HEK293 (cell line): Measurements from ENCODE around the gene CR2.
A peak's percentile ranks its signal among the peaks of the same experiment; 100 is the strongest.

Experiments
- GLI4 ChIP-seq: fragments of 450-650 bp; formaldehyde crosslinking; IDR thresholded peaks from 2 replicates; pipeline ENCODE4 v1.5.1; 2016; ENCODE audit warnings: missing biosample characterization, missing genetic modification characterization
- IKZF3 ChIP-seq: fragments of 450-650 bp; IDR thresholded peaks from 2 replicates; pipeline ENCODE4 v1.5.0; 2018; ENCODE audit warnings: missing biosample characterization, mild to moderate bottlenecking, missing genetic modification characterization, moderate library complexity
- KLF10 ChIP-seq: fragments of 450-650 bp; IDR thresholded peaks from 2 replicates; pipeline ENCODE4 v1.5.1; 2018; ENCODE audit warnings: missing biosample characterization, mild to moderate bottlenecking, missing genetic modification characterization
- KLF16 ChIP-seq: fragments of 450-650 bp; formaldehyde crosslinking; IDR thresholded peaks from 2 replicates; pipeline ENCODE4 v1.5.1; 2017; ENCODE audit warnings: missing biosample characterization, missing genetic modification characterization
- KLF7 ChIP-seq: fragments of 450-650 bp; formaldehyde crosslinking; IDR thresholded peaks from 2 replicates; pipeline ENCODE4 v1.5.1; 2016; ENCODE audit warnings: missing biosample characterization, missing genetic modification characterization, borderline replicate concordance
- MEIS1 ChIP-seq: sonication (generic); formaldehyde crosslinking; IDR thresholded peaks from 2 replicates; pipeline ENCODE4 v1.8.1; 2022; ENCODE audit warnings: missing genetic modification reagents, mild to moderate bottlenecking, borderline replicate concordance
- SETDB1 ChIP-seq: IDR thresholded peaks from one replicate; pipeline ENCODE4 v1.6.1; 2017; ENCODE audit warnings: mild to moderate bottlenecking, low read length, moderate library complexity, mixed read lengths; ENCODE audit not compliant: insufficient read length
- YY1 ChIP-seq: fragments of 450-650 bp; formaldehyde crosslinking; IDR thresholded peaks from 2 replicates; pipeline ENCODE4 v1.5.1; 2018; ENCODE audit warnings: missing biosample characterization, missing genetic modification characterization
- ZBTB7A ChIP-seq: fragments of 450-650 bp; formaldehyde crosslinking; IDR thresholded peaks from 2 replicates; pipeline ENCODE4 v1.5.1; 2016; ENCODE audit warnings: low read depth, missing biosample characterization, missing genetic modification characterization
- ZFP37 ChIP-seq: fragments of 450-650 bp; formaldehyde crosslinking; IDR thresholded peaks from 2 replicates; pipeline ENCODE4 v1.5.1; 2016; ENCODE audit warnings: missing biosample characterization, missing genetic modification characterization
- ZFP41 ChIP-seq: fragments of 450-650 bp; formaldehyde crosslinking; IDR thresholded peaks from 2 replicates; pipeline ENCODE4 v1.5.1; 2016; ENCODE audit warnings: missing biosample characterization, missing genetic modification characterization, borderline replicate concordance
- ZNF133 ChIP-seq: fragments of 450-650 bp; formaldehyde crosslinking; IDR thresholded peaks from 2 replicates; pipeline ENCODE4 v1.5.1; 2016; ENCODE audit warnings: missing biosample characterization, missing genetic modification characterization
- ZNF140 ChIP-seq: fragments of 450-650 bp; formaldehyde crosslinking; IDR thresholded peaks from 2 replicates; pipeline ENCODE4 v1.5.1; 2016; ENCODE audit warnings: missing biosample characterization, missing genetic modification characterization
- ZNF169 ChIP-seq: fragments of 450-650 bp; formaldehyde crosslinking; IDR thresholded peaks from 2 replicates; pipeline ENCODE4 v1.5.1; 2016; ENCODE audit warnings: missing biosample characterization, missing genetic modification characterization
- ZNF221 ChIP-seq: fragments of 450-650 bp; formaldehyde crosslinking; IDR thresholded peaks from 2 replicates; pipeline ENCODE4 v1.5.1; 2017; ENCODE audit warnings: missing biosample characterization, missing genetic modification characterization, borderline replicate concordance
- ZNF324 ChIP-seq: fragments of 450-650 bp; formaldehyde crosslinking; IDR thresholded peaks from 2 replicates; pipeline ENCODE4 v1.5.1; 2016; ENCODE audit warnings: missing biosample characterization, missing genetic modification characterization
- ZNF335 ChIP-seq: fragments of 450-650 bp; formaldehyde crosslinking; conservative IDR thresholded peaks from 2 replicates; pipeline ENCODE4 v1.5.1; 2016; ENCODE audit warnings: missing biosample characterization, missing genetic modification characterization
- ZNF37A ChIP-seq: fragments of 450-650 bp; IDR thresholded peaks from 2 replicates; pipeline ENCODE4 v1.5.1; 2018; ENCODE audit warnings: missing biosample characterization, missing genetic modification characterization
- ZNF548 ChIP-seq: fragments of 450-650 bp; formaldehyde crosslinking; IDR thresholded peaks from 2 replicates; pipeline ENCODE4 v1.5.1; 2016; ENCODE audit warnings: missing biosample characterization, missing genetic modification characterization
- ZNF768 ChIP-seq: fragments of 450-650 bp; formaldehyde crosslinking; IDR thresholded peaks from 2 replicates; pipeline ENCODE4 v1.5.1; 2018; ENCODE audit warnings: missing biosample characterization, mild to moderate bottlenecking, missing genetic modification characterization
- ZNF792 ChIP-seq: fragments of 450-650 bp; formaldehyde crosslinking; IDR thresholded peaks from 2 replicates; pipeline ENCODE4 v1.5.1; 2016; ENCODE audit warnings: missing biosample characterization, missing genetic modification characterization
- ZNF837 ChIP-seq: fragments of 450-650 bp; formaldehyde crosslinking; IDR thresholded peaks from 2 replicates; pipeline ENCODE4 v1.5.1; 2016; ENCODE audit warnings: missing biosample characterization, missing genetic modification characterization
- ZNF843 ChIP-seq: fragments of 450-650 bp; formaldehyde crosslinking; IDR thresholded peaks from 2 replicates; pipeline ENCODE4 v1.5.1; 2016; ENCODE audit warnings: missing biosample characterization, missing genetic modification characterization
- ZSCAN30 ChIP-seq: fragments of 450-650 bp; IDR thresholded peaks from 2 replicates; pipeline ENCODE4 v1.5.1; 2018; ENCODE audit warnings: missing biosample characterization, mild to moderate bottlenecking, missing genetic modification characterization, moderate library complexity
- TF ChIP-seq, protein P1 (sequence below): fragments of 450-650 bp; formaldehyde crosslinking; IDR thresholded peaks from 2 replicates; pipeline ENCODE4 v1.5.1; 2016; ENCODE audit warnings: missing biosample characterization, missing genetic modification characterization
- TF ChIP-seq, protein P2 (sequence below): fragments of 450-650 bp; formaldehyde crosslinking; IDR thresholded peaks from 2 replicates; pipeline ENCODE4 v1.5.1; 2016; ENCODE audit warnings: missing biosample characterization, missing genetic modification characterization
- TF ChIP-seq, protein P3 (sequence below): IDR thresholded peaks from 2 replicates; pipeline ENCODE4 v1.6.1; 2011; ENCODE audit warnings: mild to moderate bottlenecking, low read depth, low read length, borderline replicate concordance
- TF ChIP-seq, protein P4 (sequence below): fragments of 450-650 bp; formaldehyde crosslinking; IDR thresholded peaks from 2 replicates; pipeline ENCODE4 v1.5.1; 2016; ENCODE audit warnings: missing biosample characterization, missing genetic modification characterization
- TF ChIP-seq, protein P5 (sequence below): fragments of 450-650 bp; formaldehyde crosslinking; IDR thresholded peaks from 2 replicates; pipeline ENCODE4 v1.5.1; 2016; ENCODE audit warnings: missing biosample characterization, missing genetic modification characterization
- TF ChIP-seq, protein P6 (sequence below): fragments of 450-650 bp; formaldehyde crosslinking; IDR thresholded peaks from 2 replicates; pipeline ENCODE4 v1.5.1; 2017; ENCODE audit warnings: missing biosample characterization, missing genetic modification characterization

Gene CR2

DNA sequence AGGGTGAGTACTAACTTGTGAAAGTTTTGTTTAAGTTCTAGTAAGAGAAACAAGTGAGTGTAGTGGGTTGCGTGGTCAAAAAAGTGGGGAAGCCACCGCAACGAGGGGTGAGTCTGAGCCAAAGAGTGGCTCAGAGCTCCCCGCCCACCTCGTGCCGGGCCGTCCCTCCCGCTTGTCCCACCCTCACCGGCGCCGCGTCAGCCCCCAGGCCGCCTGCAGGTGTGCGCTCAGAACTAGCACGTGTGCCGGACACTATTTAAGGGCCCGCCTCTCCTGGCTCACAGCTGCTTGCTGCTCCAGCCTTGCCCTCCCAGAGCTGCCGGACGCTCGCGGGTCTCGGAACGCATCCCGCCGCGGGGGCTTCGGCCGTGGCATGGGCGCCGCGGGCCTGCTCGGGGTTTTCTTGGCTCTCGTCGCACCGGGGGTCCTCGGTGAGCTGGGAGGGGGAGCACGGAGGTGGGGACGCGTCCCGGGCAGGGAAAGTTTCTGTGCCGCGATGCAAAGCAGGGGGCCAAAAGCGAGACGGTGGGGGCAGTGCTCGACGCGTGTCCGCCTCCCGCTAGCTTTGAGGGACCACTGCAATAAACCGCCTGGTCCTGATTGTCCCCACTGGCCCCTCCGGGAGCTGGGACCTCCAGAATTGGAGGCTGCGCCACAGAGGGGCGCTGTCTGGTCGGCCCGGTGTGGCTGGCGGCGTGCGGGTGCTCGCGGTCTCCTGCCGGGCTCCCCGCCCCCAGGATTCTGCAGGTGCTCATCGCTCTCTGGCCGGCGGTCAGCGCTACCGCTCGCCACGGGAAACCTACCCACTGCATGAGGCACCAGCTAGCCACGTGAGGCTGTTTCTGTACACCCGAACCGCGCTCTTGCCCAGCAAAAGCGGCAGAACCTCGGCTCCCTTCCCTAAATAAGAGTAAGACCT is at the start of gene CR2 (continued):
- TF ChIP-seq ZNF548 (no peak), YY1 (tag by site-specific recombination) (no peak), ZNF140 (tag by site-specific recombination) (no peak), ZSCAN30 (peak; percentile 86), ZNF37A (tag by site-specific recombination) (no peak), ZNF768 (no peak), ZBTB7A (tag by site-specific recombination) (no peak; the same call in 1 of the 2 replicates), GLI4 (tag by site-specific recombination) (no peak), ZNF843 (tag by site-specific recombination) (0 out of 2 replicates have a peak, but pooled peaks have one; percentile 28), ZNF335 (tag by site-specific recombination) (peak; percentile 97), KLF7 (tag by site-specific recombination) (no peak), ZFP37 (tag by site-specific recombination) (no peak; the same call in none of the 2 replicates), ZNF133 (tag by site-specific recombination) (no peak), ZFP41 (no peak), ZNF324 (tag by site-specific recombination) (peak; percentile 58; the same call in 1 of the 2 replicates), SETDB1 (no peak), ZNF792 (tag by site-specific recombination) (no peak), KLF10 (tag by site-specific recombination) (no peak), KLF16 (0 out of 2 replicates have a peak, but pooled peaks have one; percentile 29), ZNF221 (no peak), ZNF169 (tag by site-specific recombination) (no peak), MEIS1 (CRISPR knock-in tag) (no peak), IKZF3 (no peak), ZNF837 (tag by site-specific recombination) (no peak)
- TF ChIP-seq, protein P1, sequence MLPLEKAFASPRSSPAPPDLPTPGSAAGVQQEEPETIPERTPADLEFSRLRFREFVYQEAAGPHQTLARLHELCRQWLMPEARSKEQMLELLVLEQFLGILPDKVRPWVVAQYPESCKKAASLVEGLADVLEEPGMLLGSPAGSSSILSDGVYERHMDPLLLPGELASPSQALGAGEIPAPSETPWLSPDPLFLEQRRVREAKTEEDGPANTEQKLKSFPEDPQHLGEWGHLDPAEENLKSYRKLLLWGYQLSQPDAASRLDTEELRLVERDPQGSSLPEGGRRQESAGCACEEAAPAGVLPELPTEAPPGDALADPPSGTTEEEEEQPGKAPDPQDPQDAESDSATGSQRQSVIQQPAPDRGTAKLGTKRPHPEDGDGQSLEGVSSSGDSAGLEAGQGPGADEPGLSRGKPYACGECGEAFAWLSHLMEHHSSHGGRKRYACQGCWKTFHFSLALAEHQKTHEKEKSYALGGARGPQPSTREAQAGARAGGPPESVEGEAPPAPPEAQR (tag by site-specific recombination) = no peak
- TF ChIP-seq, protein P2, sequence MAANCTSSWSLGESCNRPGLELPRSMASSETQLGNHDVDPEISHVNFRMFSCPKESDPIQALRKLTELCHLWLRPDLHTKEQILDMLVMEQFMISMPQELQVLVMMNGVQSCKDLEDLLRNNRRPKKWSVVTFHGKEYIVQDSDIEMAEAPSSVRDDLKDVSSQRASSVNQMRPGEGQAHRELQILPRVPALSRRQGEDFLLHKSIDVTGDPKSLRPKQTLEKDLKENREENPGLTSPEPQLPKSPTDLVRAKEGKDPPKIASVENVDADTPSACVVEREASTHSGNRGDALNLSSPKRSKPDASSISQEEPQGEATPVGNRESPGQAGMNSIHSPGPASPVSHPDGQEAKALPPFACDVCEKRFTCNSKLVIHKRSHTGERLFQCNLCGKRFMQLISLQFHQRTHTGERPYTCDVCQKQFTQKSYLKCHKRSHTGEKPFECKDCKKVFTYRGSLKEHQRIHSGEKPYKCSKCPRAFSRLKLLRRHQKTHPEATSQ (tag by site-specific recombination) = no peak
- TF ChIP-seq, protein P3, sequence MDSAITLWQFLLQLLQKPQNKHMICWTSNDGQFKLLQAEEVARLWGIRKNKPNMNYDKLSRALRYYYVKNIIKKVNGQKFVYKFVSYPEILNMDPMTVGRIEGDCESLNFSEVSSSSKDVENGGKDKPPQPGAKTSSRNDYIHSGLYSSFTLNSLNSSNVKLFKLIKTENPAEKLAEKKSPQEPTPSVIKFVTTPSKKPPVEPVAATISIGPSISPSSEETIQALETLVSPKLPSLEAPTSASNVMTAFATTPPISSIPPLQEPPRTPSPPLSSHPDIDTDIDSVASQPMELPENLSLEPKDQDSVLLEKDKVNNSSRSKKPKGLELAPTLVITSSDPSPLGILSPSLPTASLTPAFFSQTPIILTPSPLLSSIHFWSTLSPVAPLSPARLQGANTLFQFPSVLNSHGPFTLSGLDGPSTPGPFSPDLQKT = no peak
- TF ChIP-seq, protein P4, sequence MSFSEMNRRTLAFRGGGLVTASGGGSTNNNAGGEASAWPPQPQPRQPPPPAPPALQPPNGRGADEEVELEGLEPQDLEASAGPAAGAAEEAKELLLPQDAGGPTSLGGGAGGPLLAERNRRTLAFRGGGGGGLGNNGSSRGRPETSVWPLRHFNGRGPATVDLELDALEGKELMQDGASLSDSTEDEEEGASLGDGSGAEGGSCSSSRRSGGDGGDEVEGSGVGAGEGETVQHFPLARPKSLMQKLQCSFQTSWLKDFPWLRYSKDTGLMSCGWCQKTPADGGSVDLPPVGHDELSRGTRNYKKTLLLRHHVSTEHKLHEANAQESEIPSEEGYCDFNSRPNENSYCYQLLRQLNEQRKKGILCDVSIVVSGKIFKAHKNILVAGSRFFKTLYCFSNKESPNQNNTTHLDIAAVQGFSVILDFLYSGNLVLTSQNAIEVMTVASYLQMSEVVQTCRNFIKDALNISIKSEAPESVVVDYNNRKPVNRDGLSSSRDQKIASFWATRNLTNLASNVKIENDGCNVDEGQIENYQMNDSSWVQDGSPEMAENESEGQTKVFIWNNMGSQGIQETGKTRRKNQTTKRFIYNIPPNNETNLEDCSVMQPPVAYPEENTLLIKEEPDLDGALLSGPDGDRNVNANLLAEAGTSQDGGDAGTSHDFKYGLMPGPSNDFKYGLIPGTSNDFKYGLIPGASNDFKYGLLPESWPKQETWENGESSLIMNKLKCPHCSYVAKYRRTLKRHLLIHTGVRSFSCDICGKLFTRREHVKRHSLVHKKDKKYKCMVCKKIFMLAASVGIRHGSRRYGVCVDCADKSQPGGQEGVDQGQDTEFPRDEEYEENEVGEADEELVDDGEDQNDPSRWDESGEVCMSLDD = peak; percentile 33; the same call in 1 of the 2 replicates
- TF ChIP-seq, protein P5, sequence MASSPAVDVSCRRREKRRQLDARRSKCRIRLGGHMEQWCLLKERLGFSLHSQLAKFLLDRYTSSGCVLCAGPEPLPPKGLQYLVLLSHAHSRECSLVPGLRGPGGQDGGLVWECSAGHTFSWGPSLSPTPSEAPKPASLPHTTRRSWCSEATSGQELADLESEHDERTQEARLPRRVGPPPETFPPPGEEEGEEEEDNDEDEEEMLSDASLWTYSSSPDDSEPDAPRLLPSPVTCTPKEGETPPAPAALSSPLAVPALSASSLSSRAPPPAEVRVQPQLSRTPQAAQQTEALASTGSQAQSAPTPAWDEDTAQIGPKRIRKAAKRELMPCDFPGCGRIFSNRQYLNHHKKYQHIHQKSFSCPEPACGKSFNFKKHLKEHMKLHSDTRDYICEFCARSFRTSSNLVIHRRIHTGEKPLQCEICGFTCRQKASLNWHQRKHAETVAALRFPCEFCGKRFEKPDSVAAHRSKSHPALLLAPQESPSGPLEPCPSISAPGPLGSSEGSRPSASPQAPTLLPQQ (tag by site-specific recombination) = peak; percentile 75; the same call in 1 of the 2 replicates
- TF ChIP-seq, protein P6, sequence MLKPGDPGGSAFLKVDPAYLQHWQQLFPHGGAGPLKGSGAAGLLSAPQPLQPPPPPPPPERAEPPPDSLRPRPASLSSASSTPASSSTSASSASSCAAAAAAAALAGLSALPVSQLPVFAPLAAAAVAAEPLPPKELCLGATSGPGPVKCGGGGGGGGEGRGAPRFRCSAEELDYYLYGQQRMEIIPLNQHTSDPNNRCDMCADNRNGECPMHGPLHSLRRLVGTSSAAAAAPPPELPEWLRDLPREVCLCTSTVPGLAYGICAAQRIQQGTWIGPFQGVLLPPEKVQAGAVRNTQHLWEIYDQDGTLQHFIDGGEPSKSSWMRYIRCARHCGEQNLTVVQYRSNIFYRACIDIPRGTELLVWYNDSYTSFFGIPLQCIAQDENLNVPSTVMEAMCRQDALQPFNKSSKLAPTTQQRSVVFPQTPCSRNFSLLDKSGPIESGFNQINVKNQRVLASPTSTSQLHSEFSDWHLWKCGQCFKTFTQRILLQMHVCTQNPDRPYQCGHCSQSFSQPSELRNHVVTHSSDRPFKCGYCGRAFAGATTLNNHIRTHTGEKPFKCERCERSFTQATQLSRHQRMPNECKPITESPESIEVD (tag by site-specific recombination) = no peak
